SH-SY5Y (cell line): ENCODE measurements around the gene SSH3.

Experiments used
- GATA2 ChIP-seq: IDR thresholded peaks from 2 replicates; pipeline ENCODE4 v1.6.1; 2011; ENCODE audit warnings: mild to moderate bottlenecking, low read depth, low read length
- GATA3 ChIP-seq: IDR thresholded peaks from 2 replicates; pipeline ENCODE4 v1.6.1; 2011; ENCODE audit warnings: low read depth, mild to moderate bottlenecking, low read length, moderate library complexity

GRCh38 chr11:67320011-67320410 is 16.7 kb downstream of the SSH3 start:
- no peak for TF ChIP-seq GATA2
- no peak for TF ChIP-seq GATA3
